Measurements from ENCODE around the gene RFNG.

- TF ChIP-seq CTCF (IDR thresholded peaks at IDR 0.05) (no peak), POLR2AphosphoS5 (IDR thresholded peaks at IDR 0.05; ENCODE audit: low read depth, low read length) (no peak), REST (IDR thresholded peaks at IDR 0.05; ENCODE audit: insufficient read depth in 1 of 2, low read depth in 2 of 2, low read length in 1 of 2) (no peak), SIN3A (IDR thresholded peaks at IDR 0.05; ENCODE audit: borderline replicate concordance, insufficient read depth, low read depth, low read length) (no peak), TCF7L2 (IDR thresholded peaks at IDR 0.05; ENCODE audit: low read depth, low read length) (no peak)
Observed at GRCh38 chr17:82053130-82053529, 1.5 kb upstream of the RFNG start.

All from Panc1 (cell line).